ENCODE results near the gene SPATA31C2.
"Not testable (repeated sequence)": the region's sequence is repeated elsewhere in the genome, so short reads cannot be mapped to it uniquely, and the experiment has no call there.

The SPATA31C2 gene

GRCh38 chr9:88138375-88138774 is at the start of gene SPATA31C2:
Gene SPATA31C2, minus strand, starts transcription at chr9:88138475. Its CDS starts 29 bp downstream, at chr9:88138446.
- DNase-seq = not testable (repeated sequence)

- DNase-seq = no peak
Measured at GRCh38 chr9:88187631-88188030, 49.4 kb upstream of the SPATA31C2 start.

DNA sequence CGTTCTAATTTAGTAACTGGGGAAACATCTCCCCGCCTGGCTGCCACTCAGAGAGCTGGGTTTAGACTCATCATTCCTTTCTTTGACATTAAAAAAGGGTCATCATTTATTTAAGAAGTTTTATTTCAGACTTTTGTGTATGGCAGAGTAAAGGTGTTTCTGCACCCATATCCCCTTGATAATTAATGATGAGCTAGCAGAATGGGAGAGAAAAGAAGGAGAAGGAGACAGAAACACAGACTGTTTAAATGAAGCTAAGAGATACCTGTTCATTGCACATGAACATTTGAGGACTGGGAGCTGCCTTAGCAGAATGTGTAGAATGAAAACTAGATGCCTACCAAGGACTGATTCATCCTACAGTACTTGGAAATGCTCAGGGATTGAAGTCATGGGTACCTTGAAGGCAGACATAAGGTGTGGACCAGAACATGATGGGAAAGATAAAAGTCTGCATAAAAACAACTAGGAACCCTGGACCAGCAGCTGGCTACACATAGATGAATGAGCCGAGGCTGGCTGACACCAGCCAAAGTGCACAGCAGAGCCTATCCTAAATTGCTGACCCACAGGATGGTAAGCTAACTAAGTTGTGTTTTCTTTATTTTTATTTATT is 48.3 kb upstream of the SPATA31C2 start:
- DNase-seq = no peak

GRCh38 chr9:88184976-88185375 is 46.7 kb upstream of the SPATA31C2 start:
- no peak for DNase-seq

- DNase-seq = no peak
Measured at GRCh38 chr9:88183798-88184495, 45.7 kb upstream of the SPATA31C2 start.

GRCh38 chr9:88182501-88182900 is 44.2 kb upstream of the SPATA31C2 start:
- no peak for DNase-seq

DNA sequence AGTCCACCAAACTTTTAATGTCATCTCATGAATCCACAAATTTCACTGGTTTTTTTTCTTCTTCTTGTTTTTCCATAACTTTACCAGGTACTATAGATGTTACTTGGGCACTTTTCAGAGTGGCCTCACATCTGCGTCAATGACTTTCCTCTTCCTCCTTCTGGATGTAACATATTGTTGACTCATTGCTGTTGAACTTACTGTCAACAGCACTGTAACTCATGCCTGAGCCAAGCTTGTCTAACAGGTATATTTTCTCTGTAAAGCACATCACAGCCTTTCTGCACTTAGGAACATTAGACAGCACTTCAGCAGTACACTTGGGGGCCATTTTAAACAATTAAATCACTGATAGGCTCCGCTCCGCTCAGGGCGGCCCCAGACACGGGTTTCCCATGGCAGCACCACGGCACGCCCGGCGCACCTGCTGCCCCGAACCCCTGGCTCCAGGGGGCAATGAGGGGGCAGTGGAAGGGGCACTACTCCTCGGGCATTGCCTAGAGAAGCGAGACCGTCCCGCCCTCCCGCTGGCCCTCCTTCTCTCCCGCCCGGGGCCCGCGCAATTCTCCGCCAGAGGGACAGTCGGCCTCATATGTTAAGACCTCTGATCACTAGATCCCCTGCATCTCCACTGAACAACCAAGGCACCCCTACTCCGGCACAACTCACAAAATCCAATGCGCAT is 41.9 kb upstream of the SPATA31C2 start:
- no peak for DNase-seq

DNA sequence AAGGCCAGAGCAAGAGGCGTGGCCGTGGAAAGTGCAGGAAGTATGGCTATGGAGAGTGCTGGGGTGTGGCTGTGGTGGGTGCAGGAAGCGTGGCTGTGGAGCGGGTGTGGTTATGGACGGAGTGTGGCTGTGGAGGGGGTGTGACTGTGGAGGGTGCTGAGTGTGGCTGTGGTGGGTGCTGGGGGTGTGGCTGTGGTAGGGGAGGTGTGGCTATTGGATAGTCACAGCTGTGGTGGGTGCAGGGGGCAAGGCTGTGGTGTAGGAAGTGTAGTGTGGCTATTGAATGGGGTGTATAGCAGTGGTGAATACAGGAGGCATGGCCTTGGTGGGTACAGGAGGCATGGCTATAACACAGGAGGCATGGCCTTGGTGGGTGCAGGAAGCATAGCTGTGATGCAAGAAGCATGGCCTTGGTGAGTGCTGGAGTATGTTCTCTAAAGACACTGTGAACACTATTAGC is 40.8 kb upstream of the SPATA31C2 start:
- DNase-seq = peak; percentile 31

DNA sequence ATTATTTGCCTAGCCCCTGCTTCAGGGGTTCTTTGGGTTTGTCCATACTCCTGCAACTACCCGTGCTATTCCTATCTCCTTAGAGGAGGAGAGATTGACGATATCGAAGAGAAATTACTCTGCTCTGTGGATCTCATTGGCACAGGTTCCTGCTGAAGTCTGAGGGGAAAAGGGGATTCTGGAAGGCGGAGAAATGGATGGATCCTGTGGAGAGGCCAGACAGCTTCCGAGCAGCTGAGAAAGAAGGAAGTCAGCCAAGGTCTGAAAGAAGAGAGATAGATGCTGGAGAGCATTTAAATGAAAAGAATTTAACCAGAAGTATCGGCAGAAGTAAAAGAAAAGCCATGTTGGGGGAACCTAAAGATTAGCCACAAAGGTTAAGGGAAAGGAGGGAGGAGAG is 40.4 kb upstream of the SPATA31C2 start:
- DNase-seq = no peak

DNA sequence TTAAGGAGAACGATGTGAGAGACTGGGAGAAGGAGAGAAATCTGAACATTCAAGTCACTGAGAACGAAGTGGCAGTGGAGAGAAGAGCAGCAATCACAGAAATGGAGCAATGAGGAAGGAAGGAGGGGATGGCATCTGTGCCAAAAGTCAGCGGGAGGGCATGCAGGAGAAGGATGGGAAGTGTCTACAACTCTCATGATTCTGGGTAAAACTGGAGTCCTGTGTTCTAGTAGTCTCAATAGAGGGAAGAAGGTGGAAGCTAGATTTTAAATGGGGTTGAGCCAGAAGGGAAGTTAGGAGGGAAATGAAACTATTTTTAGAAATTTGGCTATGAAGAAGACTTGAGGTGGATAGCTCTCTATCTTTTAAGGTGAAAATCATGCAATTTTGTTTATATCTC is 39.1 kb upstream of the SPATA31C2 start:
- no peak for DNase-seq

- no peak for DNase-seq
Measured at GRCh38 chr9:88174324-88174723, 36.0 kb upstream of the SPATA31C2 start.

DNA sequence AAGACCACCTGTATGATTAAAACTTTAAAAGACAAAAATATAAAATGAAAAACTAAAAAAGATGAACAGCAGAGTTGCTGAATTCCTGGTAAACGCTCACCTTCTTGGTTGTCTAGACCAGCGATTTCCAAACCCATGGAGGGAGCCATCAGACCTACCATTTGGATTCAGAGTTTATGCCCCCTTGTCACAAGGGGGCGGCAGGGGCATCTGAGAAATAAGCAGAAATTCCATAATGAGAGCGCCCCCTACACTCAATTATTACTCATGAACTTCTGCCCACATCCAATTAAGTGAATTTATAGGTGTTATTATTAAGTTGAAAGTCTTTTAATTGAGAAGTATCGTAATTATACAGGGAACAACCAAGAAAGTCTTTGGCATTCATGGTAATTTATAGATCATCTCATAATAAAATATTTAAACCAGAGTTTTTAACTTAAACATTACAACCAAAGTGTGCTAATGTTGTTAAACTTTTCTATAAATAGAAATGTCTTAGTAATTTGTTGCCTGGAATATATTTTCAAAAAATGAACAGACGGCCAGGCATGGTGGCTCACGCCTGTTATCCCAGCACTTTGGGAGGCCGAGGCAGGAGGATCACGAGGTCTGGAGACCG is 35.2 kb upstream of the SPATA31C2 start:
- DNase-seq = peak; percentile 60

GRCh38 chr9:88169700-88170099 is 31.4 kb upstream of the SPATA31C2 start:
- no peak for DNase-seq

GRCh38 chr9:88168564-88168963 is 30.3 kb upstream of the SPATA31C2 start:
- DNase-seq = no peak

- DNase-seq = no peak
Measured at GRCh38 chr9:88166660-88167059, 28.4 kb upstream of the SPATA31C2 start.

DNA sequence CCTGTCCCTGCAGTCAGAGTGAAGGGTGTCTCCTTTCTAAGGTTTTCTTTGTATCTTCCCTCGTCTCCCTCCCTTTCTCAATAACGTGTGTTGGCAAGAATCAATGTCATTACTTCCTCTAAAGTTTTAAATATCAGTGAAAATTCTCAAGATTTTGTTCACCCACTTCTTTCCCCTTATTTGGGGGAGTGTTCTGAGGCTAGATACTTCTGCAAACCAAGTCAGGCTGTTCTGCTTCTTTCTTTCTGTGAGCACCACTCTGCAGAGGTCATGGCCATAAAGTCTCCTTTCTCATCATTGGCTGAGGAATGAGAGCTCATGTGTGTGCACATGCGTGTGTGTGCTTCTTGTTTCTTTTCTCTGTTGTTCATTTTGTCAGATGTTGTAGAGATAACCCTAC is 26.6 kb upstream of the SPATA31C2 start:
- DNase-seq = no peak

DNA sequence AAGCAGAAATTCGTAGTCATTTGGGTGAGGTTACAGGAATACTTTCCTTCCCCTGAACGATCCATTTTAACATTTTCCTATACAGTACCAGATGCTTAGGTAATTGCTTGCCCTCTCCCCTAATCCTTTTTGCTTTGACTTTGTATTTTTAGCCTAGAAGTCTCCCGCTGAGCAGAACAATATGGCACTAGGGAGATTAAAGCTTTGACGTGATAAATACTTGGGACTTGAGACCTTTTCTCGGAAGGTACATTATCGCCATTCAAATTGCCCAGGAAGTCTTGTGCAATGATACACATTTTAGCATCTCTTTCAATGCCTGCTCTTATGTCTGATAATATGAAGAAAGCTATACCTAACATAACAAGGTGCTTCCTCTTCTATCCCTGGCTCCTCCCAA is 22.9 kb upstream of the SPATA31C2 start:
- DNase-seq = no peak

DNA sequence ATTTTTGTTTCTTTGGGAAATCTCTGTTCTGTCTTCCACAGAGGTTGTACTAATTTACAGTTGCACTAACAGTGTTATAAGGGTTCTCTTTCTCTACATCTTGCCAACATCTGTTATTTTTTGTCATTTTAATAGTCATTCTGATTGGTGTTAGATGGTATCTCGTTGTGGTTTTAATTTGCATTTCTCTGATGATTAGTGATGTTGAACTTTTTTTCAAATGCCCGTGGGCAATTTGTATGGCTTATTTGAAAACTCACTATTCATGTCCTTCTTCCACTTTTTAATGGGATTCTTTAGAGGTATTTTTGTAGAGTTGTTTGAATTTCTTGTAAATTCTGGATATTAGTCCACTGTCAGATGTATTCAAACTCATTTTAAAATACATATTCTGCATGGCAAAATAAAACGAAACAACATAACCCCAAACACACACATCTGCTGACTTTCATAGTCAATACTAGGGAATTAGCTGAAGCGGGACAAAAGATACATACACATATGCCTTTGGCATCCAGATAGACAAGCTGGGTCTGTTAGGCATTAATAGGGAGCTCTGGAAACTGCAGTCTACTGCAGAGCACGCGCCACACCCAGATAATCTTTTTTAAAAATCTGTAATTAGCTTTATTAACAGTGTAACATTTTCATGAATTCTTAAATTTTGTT is 5.8 kb upstream of the SPATA31C2 start:
- no peak for DNase-seq

- no peak for DNase-seq
Measured at GRCh38 chr9:88143179-88143578, 4.9 kb upstream of the SPATA31C2 start.

DNA sequence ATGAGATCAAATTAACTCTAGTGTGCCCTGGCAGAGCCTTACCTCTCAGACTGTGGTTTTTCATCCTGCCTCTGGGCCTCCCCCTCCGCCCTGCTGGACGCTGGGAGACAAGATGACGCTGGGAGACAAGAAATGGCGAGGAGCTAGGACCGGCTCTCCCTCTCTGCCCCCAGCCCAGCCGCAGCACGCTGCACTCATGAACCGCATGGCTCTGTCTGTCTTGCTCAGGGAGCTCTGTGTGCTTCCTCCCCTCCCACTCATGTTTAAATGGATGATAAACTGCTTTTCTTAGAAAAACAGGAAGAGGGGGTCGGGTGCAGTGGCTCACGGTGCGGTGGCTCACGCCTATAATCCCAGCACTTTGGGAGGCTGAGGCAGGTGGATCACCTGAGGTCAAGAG is 4.7 kb downstream of the SPATA31C2 start:
- DNase-seq = not testable (repeated sequence)

GRCh38 chr9:88129556-88129955 is 8.7 kb downstream of the SPATA31C2 start:
- peak; percentile 55 for DNase-seq

- DNase-seq = not testable (repeated sequence)
Measured at GRCh38 chr9:88127700-88128300, 10.5 kb downstream of the SPATA31C2 start.

DNA sequence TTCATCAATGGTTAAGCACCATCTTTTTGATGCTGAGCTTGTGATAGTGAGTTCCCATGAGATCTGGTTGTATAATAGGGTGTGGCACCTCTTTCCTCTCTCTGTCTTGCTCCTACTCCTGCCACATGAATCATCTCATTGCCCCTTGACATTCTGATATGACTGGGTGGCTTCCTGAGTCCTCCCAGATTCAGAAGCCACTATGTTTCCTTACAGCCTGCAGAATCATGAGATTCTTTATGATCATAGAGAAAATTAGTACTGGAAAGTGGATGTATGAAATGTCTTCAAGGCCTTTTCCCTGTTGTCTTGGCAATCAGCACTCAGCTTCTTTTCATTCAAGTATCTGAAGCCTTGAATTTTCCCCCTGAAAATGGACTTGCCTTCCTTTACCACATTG is 14.9 kb downstream of the SPATA31C2 start:
- not testable (repeated sequence) for DNase-seq
